NOMO-1 treated with DMSO at 0.1 percent for 48 hours (cell line): ENCODE measurements around the gene LCE3D.
"Not testable (repeated sequence)": the region's sequence is repeated elsewhere in the genome, so short reads cannot be mapped to it uniquely, and the experiment has no call there.

Experiments
- DNase-seq: peaks from one replicate; lab custom pipeline; 2025; ENCODE audit not compliant: unreplicated experiment; lab: John Stamatoyannopoulos, UW

The LCE3D gene

DNA sequence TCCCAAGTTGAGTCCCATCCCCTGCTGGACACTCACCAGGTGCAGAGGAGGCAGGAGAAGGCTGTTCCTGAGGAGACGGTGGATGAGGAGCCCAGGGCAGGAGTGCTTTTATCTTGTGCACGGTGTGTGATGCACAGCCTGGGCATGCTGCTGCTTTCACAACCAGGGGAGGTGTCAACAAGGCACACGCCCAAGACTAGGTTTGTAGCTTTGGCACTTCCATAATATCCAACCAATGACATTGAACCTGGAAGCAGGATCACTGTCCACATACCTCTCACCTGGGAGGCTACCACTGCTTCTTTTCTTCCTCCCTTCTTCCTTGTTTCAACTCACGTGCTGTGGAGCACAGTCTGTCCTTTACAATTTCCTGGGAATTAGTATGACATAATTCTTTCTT is at the start of gene LCE3D:
Gene LCE3D, minus strand, starts transcription at position 84 of the 400 bp plus-strand sequence. CDS start 580 bp downstream, outside the sequence.
- DNase-seq, result no peak

GRCh38 chr1:152626744-152627143 is 46.4 kb upstream of the LCE3D start:
- DNase-seq, result no peak

- no peak for DNase-seq
Observed at GRCh38 chr1:152623203-152623844, 43.0 kb upstream of the LCE3D start.

GRCh38 chr1:152622803-152623202 is 42.5 kb upstream of the LCE3D start, which contains the start of gene LCE3A:
TSS of gene LCE3A (minus strand) at chr1:152623103. CDS start at chr1:152623103, 0 bp downstream.
- DNase-seq, result peak; percentile 39

DNA sequence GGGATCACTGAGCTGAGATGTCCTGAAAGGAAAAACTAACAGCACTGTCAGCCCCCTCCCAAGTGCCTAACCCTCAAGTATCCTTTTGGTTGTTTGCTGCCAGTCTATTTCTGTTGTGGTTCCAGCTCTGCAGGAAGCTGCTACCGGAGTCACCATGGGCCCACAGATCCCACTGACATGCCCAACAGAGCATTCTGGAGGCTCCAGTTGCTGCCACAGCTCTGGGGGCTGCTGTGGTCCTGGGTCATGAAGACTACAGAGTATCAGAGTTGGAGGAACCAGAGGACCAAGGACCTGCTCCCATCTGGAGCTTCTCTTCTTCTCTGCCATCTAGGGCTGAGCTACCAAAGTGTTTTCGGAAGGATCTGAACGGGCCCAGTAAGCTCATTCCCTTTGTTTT is 41.7 kb upstream of the LCE3D start:
- no peak for DNase-seq

- DNase-seq, result no peak
Observed at GRCh38 chr1:152613511-152613910, 33.2 kb upstream of the LCE3D start, which contains the start of gene LCE3B. TSS of gene LCE3B (plus strand) at chr1:152613811. CDS start at chr1:152613811, 0 bp downstream.

DNA sequence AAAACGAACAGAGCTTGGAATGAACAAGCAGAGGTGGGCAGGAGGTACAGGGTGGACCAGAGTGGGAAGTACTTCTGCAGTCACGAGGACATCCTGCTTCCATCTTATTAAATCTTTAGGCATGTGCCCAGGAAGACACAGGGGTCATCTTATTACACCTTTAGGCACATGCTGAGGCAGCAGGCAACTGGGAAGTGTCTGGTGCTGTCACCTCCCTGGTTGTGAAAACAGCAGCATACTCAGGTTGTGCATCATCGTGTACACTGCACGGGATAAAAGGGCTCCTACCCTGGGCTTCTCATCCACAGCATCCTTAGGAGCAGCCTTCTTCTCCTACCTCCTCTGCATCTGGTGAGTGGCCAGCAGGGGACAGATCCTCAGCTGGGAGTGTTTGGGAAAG is 19.6 kb upstream of the LCE3D start, which contains the start of gene LCE3C:
Gene LCE3C, plus strand, starts transcription at position 301 of the 400 bp plus-strand sequence. CDS start 498 bp downstream, outside the sequence.
- DNase-seq, result no peak

DNA sequence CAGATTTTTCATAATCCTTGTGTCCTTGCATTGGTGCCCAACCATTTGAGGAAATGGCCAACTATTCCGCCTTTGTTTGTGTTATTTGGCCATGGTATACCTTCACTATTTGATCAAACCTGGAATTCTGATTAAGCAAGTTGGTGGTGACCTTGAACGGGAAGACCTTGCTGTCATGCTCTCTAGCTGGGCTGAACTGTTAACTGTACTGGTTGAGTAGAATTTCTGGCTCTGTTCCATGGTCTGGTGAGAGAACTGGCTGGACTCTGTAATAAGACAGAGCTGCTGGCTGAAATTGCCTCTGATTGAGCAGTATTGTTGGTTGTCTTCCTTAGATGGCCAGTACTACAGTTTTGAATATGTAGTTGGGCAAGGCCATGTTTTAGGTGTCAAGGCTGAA is 16.7 kb upstream of the LCE3D start:
- no peak for DNase-seq

DNA sequence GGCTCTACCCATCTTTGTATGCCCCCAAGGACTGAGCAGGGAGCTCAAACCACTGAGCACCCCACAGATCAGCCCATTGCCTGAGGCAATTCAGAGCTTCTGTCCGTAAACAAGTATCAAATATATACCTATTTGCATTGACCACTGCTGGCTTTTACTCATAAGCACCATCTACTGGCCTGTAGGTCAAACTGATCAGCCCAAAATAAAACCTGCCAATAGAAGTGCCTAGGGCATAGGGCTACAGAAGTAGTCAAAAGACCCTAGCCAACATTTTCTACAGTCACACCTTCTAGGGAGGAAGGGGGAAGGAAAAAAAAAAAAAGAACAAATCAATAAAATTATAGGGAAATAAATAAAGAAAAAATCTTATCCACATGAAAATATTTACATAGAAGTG is 5.3 kb upstream of the LCE3D start:
- DNase-seq, result no peak

DNA sequence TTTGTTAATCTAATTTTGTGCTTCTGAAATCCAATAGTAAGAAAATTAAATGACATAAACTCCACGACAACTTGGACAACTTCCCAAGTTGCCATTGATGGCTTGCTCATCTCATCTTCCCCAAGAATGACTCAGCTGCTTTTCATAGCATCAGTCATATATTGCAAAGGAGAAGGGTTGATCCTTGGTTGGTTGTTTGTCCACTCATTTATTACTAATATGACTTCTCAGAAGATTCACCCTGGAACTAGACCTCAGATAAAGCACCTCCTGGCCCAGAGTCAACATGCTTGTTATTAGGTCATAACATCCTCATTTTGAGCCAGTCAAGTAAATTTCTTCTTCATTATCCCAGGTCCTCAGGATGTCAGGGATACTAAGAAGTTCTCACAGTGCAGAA is 2.3 kb upstream of the LCE3D start:
- no peak for DNase-seq

- DNase-seq, result not testable (repeated sequence)
Observed at GRCh38 chr1:152579526-152579925, 790 bp downstream of the LCE3D start.

GRCh38 chr1:152577168-152577567 is 3.1 kb downstream of the LCE3D start:
- DNase-seq, result no peak

- no peak for DNase-seq
Observed at GRCh38 chr1:152566681-152567080, 13.6 kb downstream of the LCE3D start, which contains the start of gene LCE3E. TSS of gene LCE3E (minus strand) at chr1:152566780. CDS start at chr1:152566208, 572 bp downstream.

DNA sequence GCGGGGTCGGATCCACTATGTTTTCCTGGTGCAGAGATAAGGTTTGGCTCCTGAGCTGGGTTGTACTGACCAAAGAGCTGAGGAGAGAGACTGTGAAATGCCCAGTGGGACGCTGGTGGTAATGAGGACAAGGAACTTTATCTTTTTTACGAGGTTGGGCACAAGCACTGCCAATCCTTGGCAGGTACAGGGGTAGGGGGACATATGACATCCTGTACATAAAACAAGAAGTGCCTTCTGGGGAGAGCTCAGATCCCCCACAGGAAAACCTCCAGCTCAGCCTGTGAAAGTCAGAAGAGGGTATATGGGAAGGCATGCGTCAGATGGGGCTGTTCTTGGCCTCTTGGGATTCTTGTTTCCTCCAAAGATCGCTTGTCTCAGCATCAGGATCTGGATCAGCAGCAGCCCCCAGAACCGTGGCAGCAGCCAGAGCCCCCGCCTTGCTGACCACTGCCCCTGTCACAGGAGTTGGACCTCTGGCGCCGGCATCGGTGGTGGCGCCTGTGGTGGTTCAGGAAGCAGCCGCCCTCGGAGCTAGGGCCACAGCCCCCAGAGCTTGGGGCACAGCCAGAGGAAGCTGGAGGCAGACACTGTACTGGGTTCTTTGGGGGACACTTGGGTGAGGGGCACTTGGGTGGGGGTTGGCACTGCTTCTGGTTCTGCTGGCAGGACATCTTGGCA is 14.6 kb downstream of the LCE3D start:
- DNase-seq, result no peak

DNA sequence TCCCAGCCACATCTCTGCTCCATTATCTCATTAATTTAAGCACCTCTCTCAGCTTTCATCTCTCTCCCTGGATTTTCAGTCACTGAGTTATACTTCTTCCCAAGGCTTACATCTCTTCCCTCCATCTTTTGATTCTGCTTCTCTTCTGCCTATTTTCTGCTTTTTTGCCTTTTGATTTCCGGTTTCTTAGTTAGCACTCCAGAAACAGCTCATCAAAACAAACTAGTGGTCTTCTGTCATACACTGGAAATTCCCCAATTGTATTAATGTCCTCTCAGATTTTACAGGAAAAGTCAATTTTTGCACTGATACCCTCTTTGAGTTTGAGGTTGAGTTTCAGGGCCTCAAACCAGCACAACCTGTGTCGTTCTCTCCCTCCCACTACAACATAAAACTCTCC is 15.2 kb downstream of the LCE3D start:
- DNase-seq, result no peak

GRCh38 chr1:152548358-152548757 is 32.0 kb downstream of the LCE3D start:
- not testable (repeated sequence) for DNase-seq

DNA sequence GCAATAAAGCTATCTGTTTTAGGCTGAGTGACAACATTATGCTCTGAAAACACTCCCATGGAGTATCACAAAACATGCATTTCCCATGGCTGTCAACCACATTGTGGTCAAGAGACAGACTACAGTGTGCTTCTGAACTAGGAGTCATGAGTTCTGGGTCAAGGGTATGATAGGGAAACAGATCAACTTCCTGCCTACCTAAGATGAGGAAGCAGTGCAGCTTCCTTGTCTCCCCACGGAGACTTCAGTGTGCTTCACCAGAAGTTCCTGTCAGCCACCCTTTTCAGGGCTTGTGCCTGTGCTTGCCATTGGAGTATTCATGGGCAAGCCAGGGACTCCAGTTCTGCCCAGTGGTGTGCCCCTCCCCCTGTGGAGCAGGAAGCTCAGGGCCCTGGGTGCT is 33.6 kb downstream of the LCE3D start:
- DNase-seq, result no peak

DNA sequence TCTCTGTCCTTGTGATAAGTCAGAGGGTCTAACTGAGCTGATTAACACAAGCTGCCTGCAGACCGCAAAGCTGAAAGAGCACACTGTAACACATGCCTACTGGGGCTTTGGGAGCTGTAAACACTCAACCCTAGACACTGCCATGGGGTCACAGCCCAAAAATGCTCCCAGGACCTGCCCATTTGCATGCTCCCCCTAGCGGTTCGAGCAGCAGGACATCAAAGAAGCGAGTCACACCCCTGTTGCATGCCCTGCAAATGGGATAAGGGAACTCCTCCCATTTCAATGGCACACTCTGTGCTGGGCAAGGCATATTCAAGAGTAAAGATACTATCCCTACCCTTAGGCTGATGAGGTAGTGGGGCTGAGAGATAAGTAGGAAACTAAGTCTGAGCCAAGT is 36.5 kb downstream of the LCE3D start:
- DNase-seq, result no peak

DNA sequence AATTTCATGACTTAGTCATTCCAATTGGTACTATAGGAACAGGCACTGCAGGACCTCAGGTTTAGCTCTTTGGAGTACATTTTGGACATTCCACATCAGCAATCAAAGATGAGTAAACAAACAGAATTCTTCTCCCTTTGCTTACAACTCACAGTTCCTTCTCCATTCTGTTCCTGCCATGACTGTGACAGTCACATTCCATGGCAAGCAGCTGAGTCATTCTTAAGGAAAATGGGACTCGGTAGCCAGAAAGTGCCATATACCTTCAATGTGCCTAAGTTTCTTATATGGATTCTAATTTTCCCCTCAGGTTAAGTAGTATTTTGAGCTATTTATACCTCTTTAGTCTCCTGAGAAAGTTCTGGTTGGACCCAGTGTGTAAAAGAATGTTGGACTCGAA is 40.4 kb downstream of the LCE3D start:
- no peak for DNase-seq

- no peak for DNase-seq
Observed at GRCh38 chr1:152537496-152537895, 42.8 kb downstream of the LCE3D start.

GRCh38 chr1:152535774-152536173 is 44.5 kb downstream of the LCE3D start:
- no peak for DNase-seq

DNA sequence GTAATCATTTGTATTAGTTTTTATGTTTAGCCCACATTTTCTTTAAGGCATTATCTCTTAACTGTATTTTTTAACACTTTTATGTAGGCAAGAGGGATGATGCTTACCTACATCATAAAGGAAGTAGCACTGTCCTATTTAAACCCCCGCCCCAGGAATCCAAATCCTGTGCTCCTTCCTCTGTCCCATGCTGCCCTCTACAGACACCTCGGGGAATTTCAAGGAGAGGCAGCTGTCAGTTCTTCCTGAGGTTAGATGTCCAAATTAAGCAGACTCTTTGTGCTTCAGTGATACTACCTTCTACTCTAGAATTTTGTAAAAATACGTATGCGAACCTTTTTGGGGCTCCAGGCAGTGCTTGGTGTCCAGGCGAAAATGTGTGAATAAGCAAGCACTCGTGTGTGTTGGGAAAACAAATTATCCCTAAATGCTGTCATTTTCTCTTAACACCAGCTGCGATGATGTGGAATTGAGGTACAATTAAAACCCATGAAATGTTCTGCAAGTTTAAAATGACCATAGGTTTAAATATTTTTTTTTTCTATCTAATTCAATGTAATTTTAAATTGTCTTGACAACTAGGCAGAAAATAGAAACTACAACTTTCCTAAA is 46.9 kb downstream of the LCE3D start:
- DNase-seq, result peak; percentile 19
